Measurements from ENCODE around the gene ERF. TPM values are rescaled to one million over a fixed set of nuclear protein-coding genes. Genes with fewer than 3 reads are reported as not detected.

The ERF gene
- total RNA-seq, 6 experiments from 2014 or later = 15.4 to 35.7 (median 30.5) TPM

DNA sequence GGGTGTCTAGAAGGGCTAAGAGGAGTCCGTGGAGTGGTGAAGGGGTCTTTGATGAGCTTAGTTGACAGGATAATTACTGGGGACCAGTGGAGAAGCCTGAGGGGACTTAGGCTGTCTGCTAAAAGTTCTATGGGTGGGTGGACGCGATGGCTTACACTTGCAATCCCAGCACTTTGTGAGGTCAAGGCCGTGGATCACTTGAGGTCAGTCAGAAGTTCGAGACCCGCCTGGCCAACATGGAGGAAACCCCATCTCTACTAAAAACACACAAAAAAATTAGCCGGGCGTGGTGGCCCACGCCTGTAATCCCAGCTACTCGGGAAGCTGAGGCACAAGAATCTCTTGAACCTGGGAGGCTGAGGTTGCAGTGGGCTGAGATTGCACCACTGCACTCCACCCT is 9.7 kb downstream of the ERF start:
- Histone ChIP-seq H3K36me3 (peaks cover 0 to 16% (median 5%) of the 10 kb centered on the region in 4 donors), H3K4me3 (no peak overlapping the region), H3K9me3 (no peaks in the 10 kb centered on the region), H3K4me1 (peaks cover 0 to 27% (median 12%) of the 10 kb centered on the region in 4 donors), H3K27ac (peak overlapping the region; percentile 75 to 91 (median 83)), H3K27me3 (no peaks in the 10 kb centered on the region)
- WGBS (ENCODE audit: insufficient coverage, low coverage, low lambda C conversion rate, missing lambda C conversion rate) = 46% methylated on average over 8 of the region's 10 CpGs
- TF ChIP-seq POLR2A (IDR thresholded peaks at IDR 0.05) = no peak
- TF ChIP-seq, protein P1, sequence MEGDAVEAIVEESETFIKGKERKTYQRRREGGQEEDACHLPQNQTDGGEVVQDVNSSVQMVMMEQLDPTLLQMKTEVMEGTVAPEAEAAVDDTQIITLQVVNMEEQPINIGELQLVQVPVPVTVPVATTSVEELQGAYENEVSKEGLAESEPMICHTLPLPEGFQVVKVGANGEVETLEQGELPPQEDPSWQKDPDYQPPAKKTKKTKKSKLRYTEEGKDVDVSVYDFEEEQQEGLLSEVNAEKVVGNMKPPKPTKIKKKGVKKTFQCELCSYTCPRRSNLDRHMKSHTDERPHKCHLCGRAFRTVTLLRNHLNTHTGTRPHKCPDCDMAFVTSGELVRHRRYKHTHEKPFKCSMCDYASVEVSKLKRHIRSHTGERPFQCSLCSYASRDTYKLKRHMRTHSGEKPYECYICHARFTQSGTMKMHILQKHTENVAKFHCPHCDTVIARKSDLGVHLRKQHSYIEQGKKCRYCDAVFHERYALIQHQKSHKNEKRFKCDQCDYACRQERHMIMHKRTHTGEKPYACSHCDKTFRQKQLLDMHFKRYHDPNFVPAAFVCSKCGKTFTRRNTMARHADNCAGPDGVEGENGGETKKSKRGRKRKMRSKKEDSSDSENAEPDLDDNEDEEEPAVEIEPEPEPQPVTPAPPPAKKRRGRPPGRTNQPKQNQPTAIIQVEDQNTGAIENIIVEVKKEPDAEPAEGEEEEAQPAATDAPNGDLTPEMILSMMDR (IDR thresholded peaks at IDR 0.05) = no peak
- DNase-seq (no peak), ATAC-seq (no peak)
- intact Hi-C loops (cut with DNase I) = loop anchor here in 1 of 2 donors (10.0 kb wide), 1 partner anchor 50 kb away; no protein-coding TSS in a partner anchor

DNA sequence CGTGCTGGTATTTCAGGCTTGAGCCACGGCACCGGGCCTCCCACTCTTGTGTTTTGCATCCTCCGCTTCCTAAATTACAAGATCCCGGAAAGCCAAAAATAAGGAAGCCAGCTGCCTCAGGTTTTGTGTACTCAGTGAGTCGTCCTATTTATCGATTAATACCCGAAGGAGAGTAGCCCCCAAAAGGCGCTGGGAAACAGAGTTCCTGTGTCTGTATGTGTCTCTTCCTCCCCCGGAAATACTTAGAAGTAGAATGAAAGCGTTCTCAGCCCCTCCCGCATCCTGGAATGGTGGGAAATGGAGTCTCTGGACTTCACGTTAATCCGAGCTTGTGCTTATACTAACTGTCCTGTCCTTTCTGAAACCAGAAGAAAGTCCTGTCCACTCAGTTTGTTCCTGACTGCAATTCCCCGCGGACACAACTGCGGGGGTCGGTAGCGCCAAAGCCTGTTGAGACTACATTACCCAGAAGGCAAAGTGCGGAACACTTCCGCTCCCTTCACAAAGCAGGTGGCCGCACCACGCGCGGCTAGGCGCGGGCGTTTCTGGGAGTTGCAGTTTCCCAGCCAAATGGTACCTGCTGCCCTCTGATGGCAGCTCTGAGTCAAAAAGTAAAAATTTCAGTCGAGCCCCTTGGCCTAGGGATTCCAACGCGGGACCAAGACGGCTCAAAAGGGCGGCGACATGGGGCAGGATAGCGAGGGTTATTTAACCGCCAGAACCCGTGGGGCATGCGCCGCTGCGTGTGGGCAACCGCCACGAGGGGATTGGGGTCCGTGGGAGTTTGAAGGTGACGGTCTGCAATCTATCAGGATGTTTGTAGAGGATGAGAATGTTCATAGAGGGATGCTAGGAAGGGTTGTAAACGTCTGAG is 10.3 kb downstream of the ERF start:
- Histone ChIP-seq H3K4me1 (peaks cover 0 to 29% (median 13%) of the 10 kb centered on the region in 4 donors), H3K9me3 (no peaks in the 10 kb centered on the region)

GRCh38 chr19:42242512-42243409 is 12.2 kb downstream of the ERF start, which contains the start of gene GSK3A:
GSK3A (minus strand) TSS chr19:42242602; CDS start chr19:42242465, 137 bp downstream.
- peak; percentile 76 to 86 (median 81) for ATAC-seq
- peaks cover 0 to 29% (median 13%) of the 10 kb centered on the region in 4 donors for H3K4me1 ChIP-seq

More for the DNA sequence above, 10.3 kb downstream of the ERF start:
- WGBS (ENCODE audit: insufficient coverage, low coverage, low lambda C conversion rate, missing lambda C conversion rate) = under 1% methylated on average over 32 of the region's 45 CpGs
- TF ChIP-seq, protein P1 (IDR thresholded peaks at IDR 0.05) = peak; percentile 50 to 74 (median 66)
- peak; percentile 71 for TF ChIP-seq POLR2A (IDR thresholded peaks at IDR 0.05)
- DNase-seq (peak; percentile 94 to 95 (median 95)), ATAC-seq (peak; percentile 54 to 60 (median 56))
- H3K4me3 ChIP-seq = peak overlapping the region; percentile 53 to 88 (median 80)
- H3K36me3 ChIP-seq = peaks cover 0 to 13% (median 5%) of the 10 kb centered on the region in 4 donors
- no peaks in the 10 kb centered on the region for H3K27me3 ChIP-seq
- H3K27ac ChIP-seq = peak overlapping the region; percentile 75 to 91 (median 83)
- intact Hi-C loops (cut with DNase I) = loop anchor here in 1 of 2 donors (10.0 kb wide), 1 partner anchor 50 kb away; no protein-coding TSS in a partner anchor

More at GRCh38 chr19:42242512-42243409, 12.2 kb downstream of the ERF start, which contains the start of gene GSK3A:
- intact Hi-C loops (cut with DNase I) = loop anchor here in 1 of 2 donors (10.0 kb wide), 1 partner anchor 52 kb away; no protein-coding TSS in a partner anchor
- peak within 1 kb of the TSS; percentile 53 to 88 (median 80) for H3K4me3 ChIP-seq
- H3K9me3 ChIP-seq = no peaks in the 10 kb centered on the region
- DNase-seq = peak; percentile 99
- TF ChIP-seq, protein P1 (IDR thresholded peaks at IDR 0.05) = no peak
- TF ChIP-seq POLR2A (IDR thresholded peaks at IDR 0.05) = peak; percentile 94
- 0% methylated on average over 47 of the region's 76 CpGs for WGBS (ENCODE audit: insufficient coverage, low coverage, low lambda C conversion rate, missing lambda C conversion rate)
- H3K36me3 ChIP-seq = peaks cover 0 to 5% (median 0%) of the 10 kb centered on the region in 4 donors
- peak within 1 kb of the TSS; percentile 75 to 91 (median 83) for H3K27ac ChIP-seq
- H3K27me3 ChIP-seq = no peaks in the 10 kb centered on the region

Measured in right lobe of liver (tissue), 6 donors.